A673 (cell line): ENCODE measurements around the gene GABRR1. TPM values are rescaled to one million over a fixed set of nuclear protein-coding genes. Genes with fewer than 3 reads are reported as not detected.

Experiments used
- BruUV-seq: library from RNA; stranded (reverse); fragments of 400-500 nt; replicated peaks from 2 replicates; lab custom pipeline; 2021; lab: Mats Ljungman, UMichigan
- CTCF ChIA-PET: fragments of 300-600 bp; sonication (Branson Sonifier 250); formaldehyde crosslinking; loops from one replicate; lab custom pipeline; 2022; ENCODE audit warnings: antibody characterized with exemption; lab: Charles Lee
- POLR2A ChIA-PET: fragments of 300-600 bp; sonication (Branson Sonifier 250); formaldehyde crosslinking; loops from one replicate; lab custom pipeline; 2022; ENCODE audit warnings: antibody characterized with exemption; ENCODE audit not compliant: low non-redundant PET; lab: Charles Lee
- DNase-seq: peaks from one replicate; pipeline ENCODE4 v3.0.0-alpha.2; 2015; ENCODE audit warnings: low spot score
- H3K27ac ChIP-seq: fragments of 200-600 bp; sonication (generic); 2 replicates; pipeline ENCODE4 v1.5.1; 2016; ENCODE audit warnings: mixed run types, low read depth, mild to moderate bottlenecking, mixed read lengths, antibody characterized with exemption, low read length; ENCODE audit not compliant: poor library complexity, severe bottlenecking
- H3K27me3 ChIP-seq: fragments of 200-600 bp; sonication (generic); replicated peaks from 2 replicates; pipeline ENCODE4 v1.6.1; 2017; ENCODE audit warnings: mixed run types, low read depth, mild to moderate bottlenecking, mixed read lengths, antibody characterized with exemption, low read length; ENCODE audit not compliant: insufficient read depth, poor library complexity
- H3K36me3 ChIP-seq: fragments of 200-600 bp; sonication (generic); 2 replicates; pipeline ENCODE4 v1.6.1; 2016; ENCODE audit warnings: mixed run types, mild to moderate bottlenecking, mixed read lengths, antibody characterized with exemption, low read length; ENCODE audit not compliant: insufficient read depth, poor library complexity, severe bottlenecking
- H3K4me1 ChIP-seq: fragments of 200-600 bp; sonication (generic); 2 replicates; pipeline ENCODE4 v1.6.1; 2017; ENCODE audit warnings: mixed run types, mild to moderate bottlenecking, mixed read lengths, antibody characterized with exemption, low read length; ENCODE audit not compliant: insufficient read depth, poor library complexity, severe bottlenecking
- H3K4me3 ChIP-seq: fragments of 200-600 bp; sonication (generic); 2 replicates; pipeline ENCODE4 v1.5.1; 2016; ENCODE audit warnings: low read depth, mixed run types, mild to moderate bottlenecking, mixed read lengths, low read length; ENCODE audit not compliant: poor library complexity, severe bottlenecking
- H3K9me3 ChIP-seq: fragments of 200-600 bp; sonication (generic); 2 replicates; pipeline ENCODE4 v1.6.1; 2016; ENCODE audit warnings: mixed run types, low read depth, mild to moderate bottlenecking, mixed read lengths, antibody characterized with exemption, low read length; ENCODE audit not compliant: poor library complexity, severe bottlenecking
- CTCF ChIP-seq: fragments of 300-800, 200-600 bp; sonication (generic); conservative IDR thresholded peaks from 2 replicates; pipeline ENCODE4 v1.5.1; 2017; ENCODE audit warnings: low read depth, mild to moderate bottlenecking, antibody characterized with exemption, low read length, moderate library complexity, mixed read lengths
- EZH2 ChIP-seq: fragments of 200-600 bp; sonication (generic); IDR thresholded peaks from 2 replicates; pipeline ENCODE4 v1.6.1; 2017; ENCODE audit warnings: borderline replicate concordance, low read depth, mild to moderate bottlenecking, mixed read lengths, antibody characterized with exemption, low read length; ENCODE audit not compliant: poor library complexity, severe bottlenecking
- intact Hi-C: fragments of 100-400 bp; cut with micrococcal nuclease; formaldehyde crosslinking; loops from one replicate; pipeline ENCODE4 v1.10.0; 2022; ENCODE audit not compliant: unreplicated experiment
- total RNA-seq: library from RNA; stranded (reverse); gene quantifications from 2 replicates; pipeline ENCODE4 v1.2.3, GENCODE V29; 2021

GABRR1 gene
- total RNA-seq, 1 experiment from 2014 or later, result 0.67 TPM

- ChIA-PET CTCF (no interaction called here), POLR2A (no interaction called here)
- Histone ChIP-seq H3K4me3 (no peak overlapping the region), H3K27ac (no peak overlapping the region), H3K27me3 (no peaks in the 10 kb centered on the region), H3K36me3 (no peaks in the 10 kb centered on the region), H3K9me3 (no peaks in the 10 kb centered on the region), H3K4me1 (no peaks in the 10 kb centered on the region)
- no TSS peak for BruUV-seq
- TF ChIP-seq EZH2 (no peak), CTCF (no peak)
- DNase-seq, result no peak
- intact Hi-C loops, result no loop called here
Observed at GRCh38 chr6:89257346-89257745, 40.2 kb upstream of the GABRR1 start.

GRCh38 chr6:89255417-89255816 lies 38.3 kb upstream of the GABRR1 start:
- Histone ChIP-seq H3K27ac (no peak overlapping the region), H3K36me3 (no peaks in the 10 kb centered on the region), H3K4me1 (no peaks in the 10 kb centered on the region), H3K27me3 (no peaks in the 10 kb centered on the region), H3K9me3 (no peaks in the 10 kb centered on the region), H3K4me3 (no peak overlapping the region)
- no TSS peak for BruUV-seq
- intact Hi-C loops, result no loop called here
- no peak for TF ChIP-seq EZH2
- no peak for TF ChIP-seq CTCF
- POLR2A ChIA-PET, result no interaction called here
- CTCF ChIA-PET, result interaction anchor here (0.7 kb wide), 1 partner anchor 16 kb away, joined by 4 read pairs; no protein-coding TSS in a partner anchor
- no peak for DNase-seq

- intact Hi-C loops, result no loop called here
- no peak for DNase-seq
- ChIA-PET CTCF (no interaction called here), POLR2A (interaction anchor here (0.7 kb wide), 1 partner anchor 15 kb away, joined by 4 read pairs; no protein-coding TSS in a partner anchor)
- H3K27me3 ChIP-seq, result no peaks in the 10 kb centered on the region
- no peaks in the 10 kb centered on the region for H3K4me1 ChIP-seq
- no peak overlapping the region for H3K27ac ChIP-seq
- BruUV-seq, result no TSS peak
- no peaks in the 10 kb centered on the region for H3K36me3 ChIP-seq
- no peak overlapping the region for H3K4me3 ChIP-seq
- TF ChIP-seq CTCF (no peak), EZH2 (no peak)
- no peaks in the 10 kb centered on the region for H3K9me3 ChIP-seq
Observed at GRCh38 chr6:89254569-89254968, 37.4 kb upstream of the GABRR1 start.
